ENCODE measurements around the gene OR5V1.
"Not testable (repeated sequence)": the region's sequence is repeated elsewhere in the genome, so short reads cannot be mapped to it uniquely, and the experiment has no call there.

Gene OR5V1

GRCh38 chr6:29345380-29345779, 23.3 kb downstream of the OR5V1 start:
- no CpG with 5 or more reads among the region's 3 CpGs for WGBS (ENCODE audit: insufficient coverage, insufficient read length)
- DNase-seq (ENCODE audit: low read depth, low spot score), result no peak

GRCh38 chr6:29336269-29336668, 32.4 kb downstream of the OR5V1 start:
- Histone ChIP-seq H3K4me1 (ENCODE audit: control insufficient read depth, insufficient read depth, low read length) (no peaks in the 10 kb centered on the region), H3K4me3 (ENCODE audit: low read length) (no peak overlapping the region), H3K36me3 (ENCODE audit: control insufficient read depth, insufficient read depth, low read length) (no peaks in the 10 kb centered on the region), H3K27ac (ENCODE audit: low read length) (no peak overlapping the region), H3K9me3 (ENCODE audit: control insufficient read depth, insufficient read depth, low read length) (no peaks in the 10 kb centered on the region), H3K27me3 (ENCODE audit: control insufficient read depth, insufficient read depth, low read length) (no peaks in the 10 kb centered on the region)
- WGBS (ENCODE audit: insufficient coverage, insufficient read length), result no CpG with 5 or more reads among the region's 2 CpGs
- no peak for DNase-seq (ENCODE audit: low read depth, low spot score)

More at GRCh38 chr6:29345380-29345779, 23.3 kb downstream of the OR5V1 start:
- Histone ChIP-seq H3K9me3 (ENCODE audit: control insufficient read depth, insufficient read depth, low read length) (no peaks in the 10 kb centered on the region), H3K4me1 (ENCODE audit: control insufficient read depth, insufficient read depth, low read length) (no peaks in the 10 kb centered on the region), H3K27ac (ENCODE audit: low read length) (no peak overlapping the region), H3K36me3 (ENCODE audit: control insufficient read depth, insufficient read depth, low read length) (no peaks in the 10 kb centered on the region), H3K27me3 (ENCODE audit: control insufficient read depth, insufficient read depth, low read length) (no peaks in the 10 kb centered on the region), H3K4me3 (ENCODE audit: low read length) (no peak overlapping the region)

- no peaks in the 10 kb centered on the region for H3K27me3 ChIP-seq (ENCODE audit: control insufficient read depth, insufficient read depth, low read length)
- DNase-seq (ENCODE audit: low read depth, low spot score), result no peak
- no peaks in the 10 kb centered on the region for H3K9me3 ChIP-seq (ENCODE audit: control insufficient read depth, insufficient read depth, low read length)
- H3K36me3 ChIP-seq (ENCODE audit: control insufficient read depth, insufficient read depth, low read length), result no peaks in the 10 kb centered on the region
- H3K4me1 ChIP-seq (ENCODE audit: control insufficient read depth, insufficient read depth, low read length), result no peaks in the 10 kb centered on the region
- H3K4me3 ChIP-seq (ENCODE audit: low read length), result no peak overlapping the region
- no peak overlapping the region for H3K27ac ChIP-seq (ENCODE audit: low read length)
Observed at GRCh38 chr6:29332676-29333075, 36.0 kb downstream of the OR5V1 start.

- H3K27me3 ChIP-seq (ENCODE audit: control insufficient read depth, insufficient read depth, low read length), result no peaks in the 10 kb centered on the region
- no CpG with 5 or more reads among the region's 4 CpGs for WGBS (ENCODE audit: insufficient coverage, insufficient read length)
- no peak overlapping the region for H3K4me3 ChIP-seq (ENCODE audit: low read length)
- no peak overlapping the region for H3K27ac ChIP-seq (ENCODE audit: low read length)
- no peaks in the 10 kb centered on the region for H3K4me1 ChIP-seq (ENCODE audit: control insufficient read depth, insufficient read depth, low read length)
- H3K36me3 ChIP-seq (ENCODE audit: control insufficient read depth, insufficient read depth, low read length), result no peaks in the 10 kb centered on the region
- H3K9me3 ChIP-seq (ENCODE audit: control insufficient read depth, insufficient read depth, low read length), result no peaks in the 10 kb centered on the region
- DNase-seq (ENCODE audit: low read depth, low spot score), result no peak
Observed at GRCh38 chr6:29325777-29326176, 42.9 kb downstream of the OR5V1 start.

GRCh38 chr6:29323332-29323731, 45.3 kb downstream of the OR5V1 start:
- not testable (repeated sequence) for H3K27ac ChIP-seq (ENCODE audit: low read length); DNase-seq (ENCODE audit: low read depth, low spot score); H3K4me1 ChIP-seq (ENCODE audit: control insufficient read depth, insufficient read depth, low read length); H3K36me3 ChIP-seq (ENCODE audit: control insufficient read depth, insufficient read depth, low read length); H3K4me3 ChIP-seq (ENCODE audit: low read length); H3K9me3 ChIP-seq (ENCODE audit: control insufficient read depth, insufficient read depth, low read length); H3K27me3 ChIP-seq (ENCODE audit: control insufficient read depth, insufficient read depth, low read length)

GRCh38 chr6:29319931-29320330, 48.7 kb downstream of the OR5V1 start:
- Histone ChIP-seq H3K27ac (ENCODE audit: low read length) (no peak overlapping the region), H3K27me3 (ENCODE audit: control insufficient read depth, insufficient read depth, low read length) (no peaks in the 10 kb centered on the region), H3K36me3 (ENCODE audit: control insufficient read depth, insufficient read depth, low read length) (no peaks in the 10 kb centered on the region), H3K4me3 (ENCODE audit: low read length) (no peak overlapping the region), H3K9me3 (ENCODE audit: control insufficient read depth, insufficient read depth, low read length) (no peaks in the 10 kb centered on the region), H3K4me1 (ENCODE audit: control insufficient read depth, insufficient read depth, low read length) (no peaks in the 10 kb centered on the region)
- DNase-seq (ENCODE audit: low read depth, low spot score), result no peak
- WGBS (ENCODE audit: insufficient coverage, insufficient read length), result 100% methylated on average over 1 of the region's 2 CpGs
